ENCODE measurements around the gene DCAF17.
"Not testable (repeated sequence)": the region's sequence is repeated elsewhere in the genome, so short reads cannot be mapped to it uniquely, and the experiment has no call there.

The DCAF17 gene

GRCh38 chr2:171452773-171453172, 18.7 kb downstream of the DCAF17 start:
- no peak for DNase-seq (ENCODE audit: low read depth, low spot score)

- no peak for DNase-seq (ENCODE audit: low read depth, low spot score)
Observed at GRCh38 chr2:171459498-171459897, 25.5 kb downstream of the DCAF17 start.

DNA sequence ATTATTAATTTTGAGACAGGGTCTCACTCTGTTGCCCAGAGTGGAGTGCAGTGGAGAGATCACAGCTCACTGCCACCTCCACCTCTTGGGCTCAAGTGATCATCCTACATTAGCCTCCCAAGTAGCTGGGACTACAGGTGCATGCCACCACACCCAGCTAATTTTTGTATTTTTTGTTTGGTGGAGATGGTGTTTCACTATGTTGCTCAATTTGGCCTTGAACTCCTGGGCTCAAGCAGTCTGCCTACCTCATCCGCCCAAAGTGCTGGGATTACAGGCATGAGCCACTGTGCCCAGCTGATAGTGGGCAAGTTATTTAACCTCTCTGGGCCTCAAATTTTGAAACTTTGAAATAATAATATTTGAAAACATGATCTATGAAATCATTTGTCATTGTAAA, 26.5 kb downstream of the DCAF17 start:
- DNase-seq (ENCODE audit: low read depth, low spot score) = no peak

DNA sequence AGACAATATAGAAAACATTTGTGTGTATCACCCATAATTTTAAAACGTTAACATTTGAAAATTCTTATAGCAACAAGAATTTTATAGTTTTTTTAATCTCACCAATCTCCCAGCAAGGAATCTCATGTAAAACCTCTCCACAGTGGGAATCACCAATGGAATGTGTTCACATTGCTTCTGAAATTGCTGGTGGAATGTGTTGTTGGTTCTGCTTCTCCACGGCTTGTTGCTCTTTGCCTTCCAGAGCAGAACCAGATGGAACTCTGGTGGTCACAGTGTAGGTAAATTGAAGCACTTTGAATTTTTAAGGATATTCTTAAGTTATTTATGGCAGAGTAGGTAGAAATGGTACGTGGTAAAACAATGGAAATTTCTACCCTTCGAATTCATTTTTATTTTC, 35.1 kb downstream of the DCAF17 start:
- no peak for DNase-seq (ENCODE audit: low read depth, low spot score)

DNA sequence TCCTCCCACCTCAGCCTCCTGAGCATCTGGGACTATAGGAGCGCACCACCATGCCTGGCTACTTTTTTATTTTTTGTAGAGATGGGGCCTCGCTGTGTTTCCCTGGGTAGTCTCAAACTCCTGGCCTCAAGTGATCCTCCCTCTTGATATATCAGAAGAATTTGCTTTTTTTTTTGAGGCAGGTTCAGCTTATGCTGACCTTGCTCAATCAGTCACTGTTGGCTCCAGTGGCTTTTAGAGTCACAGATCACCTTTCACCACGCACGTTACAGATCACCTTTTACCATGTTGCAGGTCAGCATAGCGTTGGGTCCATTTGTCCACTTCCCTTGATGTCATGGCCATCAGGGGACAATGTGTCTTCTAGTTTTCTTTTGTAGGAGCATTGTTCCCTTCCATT, 36.1 kb downstream of the DCAF17 start:
- no peak for DNase-seq (ENCODE audit: low read depth, low spot score)

GRCh38 chr2:171475979-171476378, 42.0 kb downstream of the DCAF17 start:
- DNase-seq (ENCODE audit: low read depth, low spot score) = no peak

DNA sequence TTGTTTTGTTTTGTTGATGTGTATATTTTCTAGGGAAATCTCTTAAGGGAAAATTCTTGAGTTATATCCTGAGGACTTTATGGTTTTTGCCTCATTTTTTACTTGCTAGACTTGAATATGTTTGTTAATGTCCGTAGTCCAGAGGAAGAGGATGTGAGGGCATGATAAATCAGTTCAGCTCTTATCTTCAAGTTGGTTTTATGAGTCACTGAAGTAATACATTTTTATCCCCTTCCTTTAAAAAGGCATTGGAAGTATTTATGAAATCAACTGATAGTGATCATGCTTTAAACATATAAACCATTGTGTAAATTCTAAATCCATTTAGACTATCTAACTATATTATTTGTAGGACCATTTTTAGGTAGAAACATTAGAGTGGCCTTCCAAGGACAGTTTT, 44.3 kb downstream of the DCAF17 start:
- no peak for DNase-seq (ENCODE audit: low read depth, low spot score)

DNA sequence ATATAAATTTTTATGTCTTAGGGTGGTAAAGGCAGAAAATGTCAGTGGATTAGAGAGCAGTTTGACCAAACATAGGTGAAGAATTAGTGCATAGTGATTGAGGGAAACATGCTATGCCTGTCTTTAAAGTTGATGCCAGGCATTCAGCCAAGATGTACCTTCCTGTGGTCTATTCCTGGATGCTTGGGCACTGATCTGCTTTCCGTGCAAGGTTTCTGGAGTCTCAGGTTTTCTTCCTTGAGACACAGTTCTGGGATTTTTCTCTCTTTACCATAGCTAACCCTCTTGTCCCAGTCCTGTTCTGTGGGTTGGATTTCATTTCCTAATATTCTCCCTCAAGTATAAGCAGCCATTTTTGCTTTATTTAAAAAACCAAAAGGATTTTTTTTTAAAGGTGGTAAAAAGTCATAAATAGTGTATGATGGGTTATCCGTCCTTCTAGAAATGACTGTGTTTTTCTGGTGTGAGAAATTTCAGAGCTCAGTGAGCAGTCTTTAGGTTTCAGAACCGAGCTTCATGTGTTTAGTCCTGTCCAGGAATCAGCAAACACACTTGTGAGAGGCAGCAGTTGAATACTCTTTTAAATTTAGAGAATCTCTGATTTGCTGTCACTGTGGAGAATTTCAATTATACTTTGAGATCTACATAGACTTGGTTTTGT, 45.3 kb downstream of the DCAF17 start:
- no peak for DNase-seq (ENCODE audit: low read depth, low spot score)

- DNase-seq (ENCODE audit: low read depth, low spot score) = no peak
Observed at GRCh38 chr2:171480908-171481307, 46.9 kb downstream of the DCAF17 start.

GRCh38 chr2:171482308-171482707, 48.3 kb downstream of the DCAF17 start:
- DNase-seq (ENCODE audit: low read depth, low spot score) = no peak

DNA sequence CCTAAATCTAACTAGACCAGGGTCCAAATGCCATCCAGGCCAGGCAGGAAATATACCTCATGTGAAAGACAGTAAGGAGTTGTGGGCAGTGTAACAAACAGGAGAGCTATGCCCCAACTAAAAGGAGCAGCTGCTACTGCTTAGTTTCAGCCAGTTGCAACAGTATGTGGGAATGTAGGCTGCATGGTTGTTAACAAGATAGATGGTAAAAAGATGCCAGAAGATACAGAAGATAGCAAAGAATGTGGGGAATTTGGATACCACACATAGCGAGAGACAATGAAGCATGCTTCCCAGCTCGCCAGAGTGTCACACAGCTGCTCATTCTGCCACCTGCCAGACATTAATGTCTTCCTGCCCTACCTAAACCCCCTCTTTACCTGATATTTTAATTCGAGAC, 48.9 kb downstream of the DCAF17 start:
- DNase-seq (ENCODE audit: low read depth, low spot score) = no peak

DNA sequence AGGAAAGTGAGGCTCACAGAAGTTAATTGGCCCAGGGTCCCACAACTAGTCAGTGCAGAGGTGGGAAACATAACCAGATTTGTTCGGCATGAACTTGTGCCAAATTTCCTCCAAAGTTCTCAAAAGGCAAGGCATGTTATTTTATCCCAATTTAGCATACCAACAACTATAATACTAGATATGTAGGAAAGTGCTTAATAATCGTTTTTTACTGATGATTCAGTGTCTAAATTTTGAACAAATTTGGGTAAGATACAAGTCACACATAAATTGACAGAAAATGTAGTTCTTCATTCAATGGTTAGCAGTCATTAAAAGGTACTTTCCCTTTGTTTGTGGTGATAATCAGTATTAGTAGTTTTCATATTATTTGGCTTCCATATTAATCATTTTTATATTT, 49.8 kb downstream of the DCAF17 start:
- no peak for DNase-seq (ENCODE audit: low read depth, low spot score)

DNA sequence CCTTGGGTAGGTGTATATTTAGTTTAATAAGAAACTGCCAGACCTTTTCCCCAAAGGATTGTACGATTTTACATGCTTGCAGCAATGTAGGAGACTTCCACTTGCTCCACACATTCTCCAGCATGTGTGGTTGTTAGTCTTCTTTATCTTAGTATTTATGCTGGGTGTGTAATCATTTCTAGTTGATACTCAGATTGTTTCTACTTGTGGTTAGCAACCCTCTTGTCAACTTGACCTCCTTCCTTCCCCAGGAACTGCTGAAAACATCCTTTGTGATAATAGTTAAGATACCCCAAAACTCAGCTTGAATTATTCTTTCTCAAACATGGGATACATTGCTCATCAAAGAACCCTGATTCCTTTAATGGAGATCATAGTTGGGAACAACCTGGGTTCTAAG, 51.1 kb downstream of the DCAF17 start:
- no peak for DNase-seq (ENCODE audit: low read depth, low spot score)

- no peak for DNase-seq (ENCODE audit: low read depth, low spot score)
Observed at GRCh38 chr2:171487201-171487600, 53.2 kb downstream of the DCAF17 start.

DNA sequence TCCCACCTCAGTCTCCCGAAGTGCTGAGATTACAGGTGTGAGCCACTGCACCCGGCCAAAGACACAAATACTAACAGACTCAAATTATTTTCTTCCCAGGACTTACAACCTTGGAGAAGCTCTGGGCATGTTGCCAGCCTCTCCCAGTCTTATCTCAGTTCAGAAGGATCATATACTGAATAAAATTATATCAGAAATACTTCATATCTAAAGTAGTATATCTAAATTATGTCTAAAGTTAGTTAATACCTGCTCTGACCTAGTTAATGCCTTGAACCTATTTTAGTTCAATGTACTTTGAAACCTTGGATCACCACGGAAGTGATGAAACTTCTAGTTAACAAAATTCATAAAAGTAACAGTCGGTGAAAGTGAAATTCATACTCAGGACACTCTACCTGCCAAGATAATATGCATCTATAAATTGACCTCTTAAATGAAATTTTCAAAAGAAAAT, 53.8 kb downstream of the DCAF17 start:
- DNase-seq (ENCODE audit: low read depth, low spot score) = no peak

DNA sequence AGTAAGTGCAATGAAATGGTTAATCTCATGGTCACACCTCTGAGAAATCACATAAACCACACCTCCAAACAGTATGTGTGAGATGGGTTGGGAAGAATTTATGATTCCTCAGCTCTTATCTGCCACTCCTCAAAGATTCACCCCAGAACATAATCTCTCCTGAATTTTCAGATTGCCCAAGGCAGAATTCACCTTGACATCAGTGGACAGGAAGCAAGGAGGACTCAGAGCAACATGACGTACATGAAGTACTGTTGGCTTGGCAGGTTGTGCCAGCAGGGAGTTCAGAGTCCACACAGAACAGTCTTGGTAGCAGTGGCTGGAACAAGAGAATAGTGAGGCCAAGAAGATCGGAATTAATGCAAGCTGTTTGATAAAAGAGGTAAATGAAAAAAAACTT, 56.6 kb downstream of the DCAF17 start:
- no peak for DNase-seq (ENCODE audit: low read depth, low spot score)

DNA sequence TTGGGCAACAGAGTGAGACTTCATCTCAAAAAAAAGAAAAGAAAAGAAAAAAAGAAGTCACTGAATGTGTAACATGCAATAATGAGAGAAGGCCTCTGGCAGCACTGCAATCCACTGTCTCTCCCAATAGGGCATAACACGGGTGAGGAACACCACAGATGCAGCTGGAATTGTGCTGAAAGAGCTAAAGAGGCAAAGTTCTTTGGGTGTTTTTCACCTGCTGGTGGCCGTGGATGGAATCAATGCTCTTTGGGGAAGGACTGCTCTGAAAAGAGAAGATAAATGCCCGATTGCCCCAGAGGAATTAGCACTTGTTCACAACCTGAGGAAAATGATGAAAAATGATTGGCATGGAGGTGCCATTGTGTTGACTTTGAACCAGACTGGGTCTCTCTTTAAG, 57.3 kb downstream of the DCAF17 start:
- no peak for DNase-seq (ENCODE audit: low read depth, low spot score)

DNA sequence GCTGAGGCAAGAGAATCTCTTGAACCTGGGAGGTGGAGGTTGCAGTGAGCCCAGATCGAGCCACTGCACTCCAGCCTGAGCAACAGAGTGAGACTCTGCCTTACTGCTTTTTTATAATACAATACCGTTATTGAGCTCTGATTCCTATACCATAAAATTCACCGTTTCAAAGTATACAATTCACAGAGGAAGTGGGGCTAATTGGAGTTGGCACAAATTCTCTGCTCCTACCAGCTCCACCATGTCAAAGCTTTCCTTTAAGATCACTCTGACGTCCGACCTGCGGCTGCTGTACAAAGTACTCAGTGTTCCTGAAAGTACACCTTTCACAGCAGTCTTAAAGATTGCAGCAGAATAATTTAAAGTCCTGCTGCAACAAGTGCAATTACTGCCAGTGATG, 58.6 kb downstream of the DCAF17 start:
- no peak for DNase-seq (ENCODE audit: low read depth, low spot score)

GRCh38 chr2:171497664-171498063, 63.6 kb downstream of the DCAF17 start:
- not testable (repeated sequence) for DNase-seq (ENCODE audit: low read depth, low spot score)

DNA sequence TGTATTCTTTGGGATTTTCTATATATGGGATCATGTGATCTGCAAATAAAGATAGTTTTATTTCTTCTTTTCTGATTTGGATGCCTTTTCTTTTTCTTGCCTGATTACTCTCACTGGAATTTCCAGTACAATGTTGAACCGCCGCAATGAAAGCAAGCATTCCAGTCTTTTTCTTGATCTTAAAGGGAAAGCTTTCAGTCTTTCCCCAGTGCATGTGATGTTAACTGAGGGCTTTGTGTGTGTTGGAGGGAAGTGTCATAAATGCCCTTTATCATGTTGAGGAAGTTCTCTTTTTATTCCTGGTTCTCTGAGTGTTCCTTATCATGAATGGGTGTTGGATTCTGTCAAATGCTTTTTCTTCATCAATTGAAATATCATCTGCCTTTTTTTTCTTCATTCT, 71.3 kb downstream of the DCAF17 start:
- no peak for DNase-seq (ENCODE audit: low read depth, low spot score)

- no peak for DNase-seq (ENCODE audit: low read depth, low spot score)
Observed at GRCh38 chr2:171509945-171510731, 76.1 kb downstream of the DCAF17 start.

DNA sequence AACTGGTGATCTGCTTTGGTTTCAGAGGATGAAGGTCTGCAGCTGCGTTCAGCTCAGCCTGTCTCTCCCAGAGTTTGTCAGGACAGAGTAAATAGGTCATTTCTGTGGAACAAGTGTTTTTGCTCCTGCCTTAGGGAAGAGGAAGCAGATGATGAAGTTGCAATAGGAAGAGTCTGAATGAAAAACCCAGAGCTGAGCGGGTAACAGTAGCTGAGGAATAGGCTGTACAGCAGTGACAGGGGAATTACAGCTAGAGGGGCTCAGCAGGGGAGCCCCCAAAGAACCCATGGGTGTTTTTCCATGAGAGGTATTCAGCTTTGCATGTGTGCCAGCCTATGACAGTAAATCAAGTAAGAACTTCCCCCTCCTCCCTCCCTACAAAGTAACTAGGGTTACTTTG, 78.0 kb downstream of the DCAF17 start:
- no peak for DNase-seq (ENCODE audit: low read depth, low spot score)

GRCh38 chr2:171512683-171513195, 78.7 kb downstream of the DCAF17 start:
- DNase-seq (ENCODE audit: low read depth, low spot score) = no peak
